Neural cell (in vitro differentiated cells): Measurements from ENCODE around the gene CYLC2. TPM values are rescaled to one million over a fixed set of nuclear protein-coding genes. Genes with fewer than 3 reads are reported as not detected.

Source experiments
- H2AFZ ChIP-seq: fragments of 200-600, 300-800 bp; sonication (generic), shearing (Covaris generic); 2 replicates; pipeline ENCODE4 v1.6.0; 2014; ENCODE audit warnings: low read depth, mild to moderate bottlenecking, antibody characterized with exemption, low read length, moderate library complexity
- H3F3A ChIP-seq: fragments of 200-600 bp; shearing (Covaris generic); 2 replicates; pipeline ENCODE4 v1.6.1; 2016; ENCODE audit warnings: mild to moderate bottlenecking, moderate library complexity, mixed read lengths, antibody characterized with exemption, low read length; ENCODE audit not compliant: insufficient read depth, poor library complexity, severe bottlenecking
- H3K27ac ChIP-seq: fragments of 200-600, 300-800 bp; sonication (generic), shearing (Covaris generic); 2 replicates; pipeline ENCODE4 v1.5.1; 2014; ENCODE audit warnings: mild to moderate bottlenecking, low read length, moderate library complexity
- H3K27me3 ChIP-seq: fragments of 300-800, 200-600 bp; sonication (generic), shearing (Covaris generic); 2 replicates; pipeline ENCODE4 v1.6.0; 2014; ENCODE audit warnings: mild to moderate bottlenecking, low read depth, low read length, moderate library complexity; ENCODE audit not compliant: insufficient read depth
- H3K36me3 ChIP-seq: fragments of 300-800, 200-600 bp; sonication (generic), shearing (Covaris generic); 2 replicates; pipeline ENCODE4 v1.5.1; 2014; ENCODE audit warnings: mild to moderate bottlenecking, antibody characterized with exemption, low read length, moderate library complexity; ENCODE audit not compliant: insufficient read depth
- H3K4me2 ChIP-seq: fragments of 300-800, 200-600 bp; sonication (generic), shearing (Covaris generic); 2 replicates; pipeline ENCODE4 v1.6.0; 2014; ENCODE audit warnings: mild to moderate bottlenecking, low read length
- H3K4me3 ChIP-seq: fragments of 300-800, 200-600 bp; sonication (generic), shearing (Covaris generic); 2 replicates; pipeline ENCODE4 v1.5.1; 2014; ENCODE audit warnings: mild to moderate bottlenecking, low read length, moderate library complexity
- H3K79me2 ChIP-seq: fragments of 200-600 bp; shearing (Covaris generic); replicated peaks from 2 replicates; pipeline ENCODE4 v1.6.0; 2014; ENCODE audit warnings: mild to moderate bottlenecking, low read length, moderate library complexity; ENCODE audit not compliant: insufficient read depth
- H3K9ac ChIP-seq: fragments of 300-800, 200-600 bp; sonication (generic), shearing (Covaris generic); 2 replicates; pipeline ENCODE4 v1.6.1; 2016; ENCODE audit warnings: mild to moderate bottlenecking, low read length, mixed read lengths
- H3K9me2 ChIP-seq: fragments of 200-600 bp; shearing (Covaris generic); 2 replicates; pipeline ENCODE4 v1.6.1; 2016; ENCODE audit warnings: mild to moderate bottlenecking, low read length, mixed read lengths; ENCODE audit not compliant: insufficient read depth
- H3K9me3 ChIP-seq: fragments of 200-600, 300-800 bp; sonication (generic), shearing (Covaris generic); 2 replicates; pipeline ENCODE4 v1.6.1; 2016; ENCODE audit warnings: mild to moderate bottlenecking, mixed run types, low read length, moderate library complexity, mixed read lengths
- H4K20me1 ChIP-seq: fragments of 200-600 bp; shearing (Covaris generic); 2 replicates; pipeline ENCODE4 v1.6.1; 2016; ENCODE audit warnings: mild to moderate bottlenecking, mixed run types; ENCODE audit not compliant: insufficient read depth
- CTCF ChIP-seq: fragments of 450-650 bp; IDR thresholded peaks from 2 replicates; pipeline ENCODE4 v1.5.1; 2014; ENCODE audit warnings: antibody characterized with exemption, mild to moderate bottlenecking, moderate library complexity; ENCODE audit not compliant: poor library complexity, severe bottlenecking
- EP300 ChIP-seq: fragments of 450-650 bp; conservative IDR thresholded peaks from 2 replicates; pipeline ENCODE4 v1.6.1; 2014; ENCODE audit warnings: antibody characterized with exemption, mild to moderate bottlenecking, moderate library complexity; ENCODE audit not compliant: poor library complexity, severe bottlenecking
- EZH2 ChIP-seq: fragments of 200-600, 300-800 bp; shearing (Covaris generic), sonication (generic); IDR thresholded peaks from 2 replicates; pipeline ENCODE4 v1.6.1; 2014; ENCODE audit warnings: antibody characterized with exemption, low read length, borderline replicate concordance, mild to moderate bottlenecking; ENCODE audit not compliant: insufficient read depth, poor library complexity, severe bottlenecking
- MXI1 ChIP-seq: fragments of 450-650 bp; conservative IDR thresholded peaks from 2 replicates; pipeline ENCODE4 v1.6.1; 2014; ENCODE audit warnings: antibody characterized with exemption, mild to moderate bottlenecking; ENCODE audit not compliant: poor library complexity, severe bottlenecking
- POLR2AphosphoS5 ChIP-seq: IDR thresholded peaks from 2 replicates; pipeline ENCODE4 v1.6.1; 2012
- RAD21 ChIP-seq: fragments of 450-650 bp; conservative IDR thresholded peaks from 2 replicates; pipeline ENCODE4 v1.6.1; 2014; ENCODE audit warnings: antibody characterized with exemption, mild to moderate bottlenecking, moderate library complexity
- REST ChIP-seq: IDR thresholded peaks from 2 replicates; pipeline ENCODE4 v1.6.1; 2012; ENCODE audit warnings: borderline replicate concordance
- SMC3 ChIP-seq: fragments of 450-650 bp; conservative IDR thresholded peaks from 2 replicates; pipeline ENCODE4 v1.6.1; 2014; ENCODE audit warnings: antibody characterized with exemption, mild to moderate bottlenecking, moderate library complexity; ENCODE audit not compliant: poor library complexity
- TAF1 ChIP-seq: IDR thresholded peaks from 2 replicates; pipeline ENCODE4 v1.6.1; 2012; ENCODE audit warnings: low read depth
- polyA plus RNA-seq: library from polyadenylated mRNA; depleted of rRNA; stranded (reverse); fragments of >200 nt; gene quantifications from 2 replicates; pipeline ENCODE4 v1.2.3, GENCODE V29; 2014

Gene CYLC2
- polyA plus RNA-seq, 1 donor from 2014 or later, result not detected

DNA sequence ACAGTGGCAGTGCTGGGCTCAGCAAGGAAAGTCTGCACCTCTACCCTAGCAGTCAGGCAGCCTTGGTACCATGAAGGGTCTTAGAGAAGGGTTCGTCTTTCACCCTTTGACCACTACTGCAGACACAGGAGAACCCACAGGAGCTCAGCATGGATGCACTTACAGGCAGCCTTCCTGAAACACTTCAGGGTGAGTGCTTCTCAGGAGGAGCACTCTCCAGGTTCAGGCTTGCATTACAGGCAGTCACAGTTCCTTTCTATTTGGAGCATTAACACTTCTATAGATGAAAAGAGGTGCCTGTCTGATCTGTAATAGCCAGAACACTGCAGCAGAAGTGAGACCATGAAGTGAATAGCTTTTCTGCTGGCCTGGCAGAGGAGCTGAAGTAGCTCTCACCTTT, 8.7 kb upstream of the CYLC2 start:
- no peak overlapping the region for H3K27ac ChIP-seq
- no peak overlapping the region for H2AFZ ChIP-seq
- no peak overlapping the region for H3K4me2 ChIP-seq
- H3K36me3 ChIP-seq, result no peaks in the 10 kb centered on the region
- no peaks in the 10 kb centered on the region for H3K9me2 ChIP-seq
- H3K79me2 ChIP-seq, result no peaks in the 10 kb centered on the region
- TF ChIP-seq EZH2, result no peak
- TF ChIP-seq RAD21, result no peak
- no peak for TF ChIP-seq SMC3
- TF ChIP-seq REST, result no peak
- TF ChIP-seq POLR2AphosphoS5, result no peak
- TF ChIP-seq TAF1, result no peak
- H4K20me1 ChIP-seq, result no peaks in the 10 kb centered on the region
- H3F3A ChIP-seq, result no peaks in the 10 kb centered on the region
- no peak overlapping the region for H3K9ac ChIP-seq
- no peaks in the 10 kb centered on the region for H3K9me3 ChIP-seq
- no peak overlapping the region for H3K4me3 ChIP-seq
- no peaks in the 10 kb centered on the region for H3K27me3 ChIP-seq

DNA sequence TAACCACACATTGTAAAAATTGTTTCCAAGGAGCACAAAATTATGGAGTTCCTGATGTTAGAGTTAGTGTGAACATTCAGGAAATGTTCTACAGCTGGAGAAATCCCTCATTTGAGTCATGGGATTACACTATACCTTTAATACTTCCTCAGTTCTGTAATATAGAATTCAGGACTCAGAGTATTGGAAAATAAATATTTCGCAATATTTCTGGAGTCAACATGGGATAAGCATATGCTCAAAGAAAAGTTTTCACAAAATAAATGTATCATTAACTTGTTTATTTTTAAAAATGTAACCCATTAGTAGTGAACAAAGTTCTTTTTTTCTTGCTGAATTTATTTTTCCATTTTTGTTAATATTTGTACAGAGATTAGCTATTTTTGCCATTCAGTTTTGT, 8.6 kb downstream of the CYLC2 start:
- H3K9ac ChIP-seq, result no peak overlapping the region
- H3K9me3 ChIP-seq, result no peaks in the 10 kb centered on the region
- no peaks in the 10 kb centered on the region for H4K20me1 ChIP-seq
- no peaks in the 10 kb centered on the region for H3K9me2 ChIP-seq
- H3K4me3 ChIP-seq, result no peak overlapping the region
- H3F3A ChIP-seq, result no peaks in the 10 kb centered on the region
- H3K36me3 ChIP-seq, result no peaks in the 10 kb centered on the region
- no peak overlapping the region for H3K27ac ChIP-seq
- no peaks in the 10 kb centered on the region for H3K79me2 ChIP-seq
- H3K4me2 ChIP-seq, result no peak overlapping the region
- no peaks in the 10 kb centered on the region for H3K27me3 ChIP-seq
- H2AFZ ChIP-seq, result no peak overlapping the region
- no peak for TF ChIP-seq REST
- TF ChIP-seq RAD21, result no peak
- no peak for TF ChIP-seq TAF1
- no peak for TF ChIP-seq EZH2
- no peak for TF ChIP-seq MXI1
- no peak for TF ChIP-seq POLR2AphosphoS5
- TF ChIP-seq SMC3, result no peak
- TF ChIP-seq CTCF, result no peak
- no peak for TF ChIP-seq EP300
